SK-N-SH (cell line): ENCODE data around the gene ASPSCR1. TPM values are rescaled to one million over a fixed set of nuclear protein-coding genes. Genes with fewer than 3 reads are reported as not detected.

ENCODE experiments used
- CTCF ChIA-PET: fragments of 300-600, 350-600 bp; formaldehyde crosslinking; extraction: SDS; loops from one replicate; lab custom pipeline; 2021; lab: Yijun Ruan, JAX
- POLR2A ChIA-PET: fragments of 350-600 bp; sonication (Branson Sonifier 250); formaldehyde crosslinking; extraction: SDS; loops from one replicate; lab custom pipeline; 2020; ENCODE audit warnings: antibody characterized with exemption, inconsistent platforms; lab: Yijun Ruan, JAX
- DNase-seq: peaks from one replicate; pipeline ENCODE4 v3.0.0; 2012
- H2AFZ ChIP-seq: fragments of 200-600 bp; sonication (generic); 2 replicates; pipeline ENCODE4 v1.8.1; 2016; ENCODE audit warnings: antibody characterized with exemption, mild to moderate bottlenecking, low read depth
- H3F3A ChIP-seq: fragments of 200-600 bp; sonication (generic); replicated peaks from 2 replicates; pipeline ENCODE3; 2016; ENCODE audit warnings: antibody characterized with exemption, mild to moderate bottlenecking; ENCODE audit not compliant: insufficient read depth
- H3K27ac ChIP-seq, 2 experiments: fragments of 200-500 bp in 1 of 2; fragments of 200-600 bp in 1 of 2; sonication (Bioruptor generic) in 1 of 2; sonication (generic), shearing (Covaris generic) in 1 of 2; 2 replicates each; pipeline versions ENCODE4 v1.5.1 to v1.6.1; 2014 to 2016; ENCODE audit warnings: low read depth in 2 of 2, inconsistent platforms in 1 of 2, low read length in 1 of 2, mild to moderate bottlenecking in 1 of 2, mixed read lengths in 1 of 2
- H3K27me3 ChIP-seq: fragments of 200-600 bp; sonication (generic), shearing (Covaris generic); 2 replicates; pipeline ENCODE4 v1.6.1; 2016; ENCODE audit warnings: mixed run types; ENCODE audit not compliant: insufficient read depth
- H3K36me3 ChIP-seq, 2 experiments: fragments of 200-500 bp in 1 of 2; fragments of 200-600 bp in 1 of 2; sonication (Bioruptor generic) in 1 of 2; sonication (generic) in 1 of 2; replicated peaks in 1 of 2; 2 replicates each; pipeline versions ENCODE3 to v1.5.1; 2014 to 2016; ENCODE audit warnings: low read length in 1 of 2, mild to moderate bottlenecking in 1 of 2; ENCODE audit not compliant: insufficient read depth in 2 of 2, control insufficient read depth in 1 of 2
- H3K4me1 ChIP-seq, 2 experiments: fragments of 200-500 bp in 1 of 2; fragments of 200-600 bp in 1 of 2; sonication (Bioruptor generic) in 1 of 2; sonication (generic), shearing (Covaris generic) in 1 of 2; 2 replicates each; pipeline versions ENCODE4 v1.5.1 to v1.6.1; 2014 to 2016; ENCODE audit warnings: low read depth in 1 of 2, low read length in 1 of 2, mixed run types in 1 of 2; ENCODE audit not compliant: insufficient read depth in 2 of 2, control insufficient read depth in 1 of 2
- H3K4me2 ChIP-seq: fragments of 200-600 bp; sonication (generic), shearing (Covaris generic); 2 replicates; pipeline ENCODE4 v1.6.1; 2017; ENCODE audit warnings: mixed run types
- H3K4me3 ChIP-seq, 2 experiments: fragments of 200-500 bp in 1 of 2; fragments of 200-600 bp in 1 of 2; sonication (Bioruptor generic) in 1 of 2; sonication (generic), shearing (Covaris generic) in 1 of 2; 2 replicates each; pipeline versions ENCODE4 v1.5.1 to v1.8.1; 2014 to 2016; ENCODE audit warnings: low read depth in 2 of 2, inconsistent platforms in 1 of 2, low read length in 1 of 2, mild to moderate bottlenecking in 1 of 2, mixed read lengths in 1 of 2, moderate library complexity in 1 of 2
- H3K79me2 ChIP-seq: fragments of 200-600 bp; sonication (generic); 2 replicates; pipeline ENCODE4 v1.8.1; 2017; ENCODE audit warnings: mild to moderate bottlenecking; ENCODE audit not compliant: insufficient read depth
- H3K9ac ChIP-seq: fragments of 200-600 bp; sonication (generic); 2 replicates; pipeline ENCODE4 v1.6.1; 2017; ENCODE audit warnings: mixed run types
- H3K9me2 ChIP-seq: fragments of 200-600 bp; sonication (generic); 2 replicates; pipeline ENCODE4 v1.6.1; 2017; ENCODE audit warnings: mixed run types
- H3K9me3 ChIP-seq: fragments of 200-600 bp; sonication (generic); 2 replicates; pipeline ENCODE4 v1.6.1; 2017; ENCODE audit warnings: mixed run types, mild to moderate bottlenecking, moderate library complexity
- H4K20me1 ChIP-seq: fragments of 200-600 bp; sonication (generic); 2 replicates; pipeline ENCODE4 v1.6.1; 2017; ENCODE audit warnings: mild to moderate bottlenecking, mixed run types; ENCODE audit not compliant: insufficient read depth
- CHD2 ChIP-seq: fragments of 150-350 bp; IDR thresholded peaks from 2 replicates; pipeline ENCODE4 v1.6.1; 2018; ENCODE audit warnings: low read length; ENCODE audit not compliant: partially characterized antibody
- EP300 ChIP-seq, 2 experiments: IDR thresholded peaks; 2 replicates each; pipeline versions ENCODE4 v1.4.0 to v1.6.1; 2012; ENCODE audit warnings: borderline replicate concordance in 1 of 2, low read depth in 1 of 2, low read length in 1 of 2
- FOXM1 ChIP-seq: IDR thresholded peaks from 2 replicates; pipeline ENCODE4 v1.4.0; 2012; ENCODE audit warnings: low read depth, mild to moderate bottlenecking
- GABPA ChIP-seq: IDR thresholded peaks from 2 replicates; pipeline ENCODE4 v1.4.0; 2012; ENCODE audit warnings: low read depth, mild to moderate bottlenecking
- GATA2 ChIP-seq: sonication (generic); formaldehyde crosslinking; IDR thresholded peaks from 2 replicates; pipeline ENCODE4 v1.5.0; 2020; ENCODE audit warnings: mild to moderate bottlenecking, missing genetic modification reagents
- POLR2AphosphoS5 ChIP-seq: IDR thresholded peaks from 2 replicates; pipeline ENCODE4 v1.6.1; 2012; ENCODE audit warnings: low read depth, low read length
- RAD21 ChIP-seq: IDR thresholded peaks from 2 replicates; pipeline ENCODE4 v1.6.1; 2012; ENCODE audit warnings: mild to moderate bottlenecking, low read length
- REST ChIP-seq: IDR thresholded peaks from 2 replicates; pipeline ENCODE4 v1.6.1; 2012; ENCODE audit warnings: mild to moderate bottlenecking, low read depth, low read length, moderate library complexity
- RXRA ChIP-seq: IDR thresholded peaks from 2 replicates; pipeline ENCODE4 v1.4.0; 2012; ENCODE audit warnings: low read depth, mild to moderate bottlenecking, borderline replicate concordance
- SIN3A ChIP-seq: IDR thresholded peaks from 2 replicates; pipeline ENCODE4 v1.6.1; 2012; ENCODE audit warnings: low read depth, mild to moderate bottlenecking, low read length, moderate library complexity, borderline replicate concordance
- SMC3 ChIP-seq: IDR thresholded peaks from 2 replicates; pipeline ENCODE4 v1.6.1; 2012; ENCODE audit warnings: low read depth, low read length, improper control_type of control experiment
- TAF1 ChIP-seq: IDR thresholded peaks from 2 replicates; pipeline ENCODE4 v1.6.1; 2012; ENCODE audit warnings: low read depth, mild to moderate bottlenecking, low read length, moderate library complexity, borderline replicate concordance
- TCF12 ChIP-seq: IDR thresholded peaks from 2 replicates; pipeline ENCODE4 v1.4.0; 2012
- WGBS: methylation state at CpG from one replicate; pipeline ENCODE4 v1.1.6; 2017; ENCODE audit warnings: low lambda C conversion rate; 5-methylcytosine and 5-hydroxymethylcytosine counted together
- polyA plus RNA-seq, 3 experiments: library from polyadenylated mRNA; depleted of rRNA; stranded (reverse); fragments of >200 nt; gene quantifications; 2 replicates each; pipeline ENCODE4 v1.2.3, GENCODE V29; 2012

Gene ASPSCR1
- polyA plus RNA-seq, 1 of the 3 experiments (the other 2 are of a cell fraction): 36.2 TPM

- TF ChIP-seq GABPA (no peak), FOXM1 (no peak), RAD21 (no peak), SIN3A (no peak), RXRA (no peak), EP300 (IDR thresholded peaks at IDR 0.05; ENCODE audit: borderline replicate concordance in 1 of 2, low read depth in 1 of 2, low read length in 1 of 2) (no peak), SMC3 (no peak), GATA2 (CRISPR knock-in tag) (no peak), CHD2 (no peak)
Measured at GRCh38 chr17:81929253-81930141, 47.9 kb upstream of the ASPSCR1 start (continued).

- DNase-seq: no peak
- no peaks in the 10 kb centered on the region for H3K9me3 ChIP-seq
- peaks cover 21% of the 10 kb centered on the region for H3F3A ChIP-seq
- no peaks in the 10 kb centered on the region for H3K9me2 ChIP-seq
- H3K4me2 ChIP-seq: no peak overlapping the region
- H3K36me3 ChIP-seq: peaks cover 0 to 20% of the 10 kb centered on the region in 2 experiments
- H3K79me2 ChIP-seq: peaks cover 21% of the 10 kb centered on the region
- H3K4me1 ChIP-seq: peaks cover 12 to 26% of the 10 kb centered on the region in 2 experiments; a peak in 2 of 4 replicates
- H4K20me1 ChIP-seq: peaks cover 19% of the 10 kb centered on the region
- H2AFZ ChIP-seq: no peak overlapping the region
- H3K27me3 ChIP-seq: no peaks in the 10 kb centered on the region
- CTCF ChIA-PET: interaction anchor here (1.3 to 11.7 kb wide), 5 partner anchors 18 to 100 kb away, joined by 4 to 107 read pairs (median 32); partner anchors contain the start of genes NOTUM and RAC3
- H3K27ac ChIP-seq: no peak overlapping the region
- no peak overlapping the region for H3K4me3 ChIP-seq
- POLR2A ChIA-PET: interaction anchor here (0.6 to 5.0 kb wide), 5 partner anchors 7 to 194 kb away, joined by 3 to 34 read pairs (median 4); partner anchors contain the start of genes FASN and PYCR1
- WGBS: 92% methylated on average over 17 of the region's 20 CpGs
- TF ChIP-seq POLR2AphosphoS5 (no peak), TCF12 (no peak), SIN3A (peak; percentile 19; the same call in 1 of the 2 replicates), REST (peak; percentile 95), TAF1 (no peak)
- TF ChIP-seq, all 33 proteins: peak for 2
- H3K9ac ChIP-seq: no peak overlapping the region
Measured at GRCh38 chr17:81930142-81931125, 47.0 kb upstream of the ASPSCR1 start.
